ENCODE data around the gene APOBEC3G.

Gene APOBEC3G

DNA sequence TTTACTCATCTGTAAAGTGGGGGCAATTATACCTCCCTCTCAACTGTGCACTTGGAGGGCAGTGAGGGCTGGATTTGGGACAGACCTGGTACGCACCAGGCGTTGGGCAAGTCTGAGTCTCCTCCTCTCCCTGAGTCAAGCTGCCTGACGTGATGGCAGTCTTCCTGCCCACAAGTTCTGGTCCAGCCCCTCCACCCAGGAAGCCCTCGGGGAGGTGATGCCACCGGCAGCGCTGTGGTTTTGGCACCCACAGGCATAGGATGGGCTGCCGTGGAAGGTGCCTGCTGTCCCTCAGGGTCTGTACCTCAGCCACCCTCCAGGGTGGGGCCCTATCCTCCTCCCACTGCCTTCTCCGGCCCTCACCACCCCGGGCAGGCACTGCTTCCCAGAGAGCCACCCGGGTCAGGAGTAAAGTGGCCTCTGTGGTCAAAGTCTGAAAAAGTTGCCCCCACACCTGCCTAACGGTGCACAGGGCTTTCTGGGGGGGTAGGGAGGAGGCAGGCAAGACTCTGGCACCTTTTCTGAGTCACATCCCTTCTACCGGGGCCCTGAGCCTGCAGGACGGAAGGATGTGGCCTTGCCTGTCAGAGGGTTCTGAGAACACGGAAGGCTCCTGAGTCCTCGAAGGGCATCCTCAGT lies 13.5 kb downstream of the APOBEC3G start:
- in situ Hi-C loops (cut with MboI; ENCODE audit: low sequenced_read_pairs): no loop called here

DNA sequence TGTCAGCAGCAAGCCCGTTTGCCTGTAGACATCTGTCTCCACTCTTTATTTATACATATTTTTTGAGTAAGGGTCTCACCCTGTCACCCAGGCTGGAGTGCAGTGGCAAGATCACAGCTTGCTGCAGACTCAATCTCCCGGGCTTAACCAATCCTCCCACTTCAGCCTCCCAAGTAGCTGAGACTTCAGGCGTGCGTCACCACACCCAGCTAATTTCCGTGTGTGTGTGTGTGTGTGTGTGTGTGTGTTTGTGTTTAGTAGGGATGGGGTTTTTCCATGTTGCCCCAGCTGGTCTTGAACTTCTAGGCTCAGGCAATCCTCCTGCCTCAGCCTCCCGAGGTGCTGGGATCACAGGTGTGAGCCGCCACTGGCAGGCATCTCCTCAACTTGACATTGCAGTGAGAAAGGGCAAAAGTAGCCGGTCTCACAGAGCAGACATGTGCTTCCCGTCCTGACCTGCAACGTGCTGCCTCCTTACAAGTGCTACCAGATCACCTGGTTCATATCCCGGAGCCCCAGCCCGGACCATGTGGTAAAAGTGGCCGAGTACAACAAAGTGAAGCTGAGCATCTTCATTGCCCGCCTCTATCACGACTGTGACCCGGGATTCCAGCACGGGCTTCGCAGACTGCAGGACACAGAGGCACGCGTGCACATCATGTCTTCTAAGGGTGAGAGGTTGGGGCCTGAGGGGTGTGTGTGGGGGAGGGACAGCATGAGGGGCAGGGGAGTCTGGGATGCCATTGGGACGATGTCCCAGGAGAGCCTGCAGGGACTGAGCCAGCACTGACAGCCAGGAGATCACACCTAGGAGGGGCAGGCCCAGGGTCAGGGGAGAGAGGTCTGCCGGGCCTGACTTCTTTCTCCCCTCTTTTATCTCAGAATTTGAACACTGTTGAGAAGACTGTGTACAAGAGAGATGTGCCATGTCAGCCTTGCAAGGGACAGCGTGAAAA lies 14.3 kb downstream of the APOBEC3G start:
- in situ Hi-C loops (cut with MboI; ENCODE audit: low sequenced_read_pairs): no loop called here

DNA sequence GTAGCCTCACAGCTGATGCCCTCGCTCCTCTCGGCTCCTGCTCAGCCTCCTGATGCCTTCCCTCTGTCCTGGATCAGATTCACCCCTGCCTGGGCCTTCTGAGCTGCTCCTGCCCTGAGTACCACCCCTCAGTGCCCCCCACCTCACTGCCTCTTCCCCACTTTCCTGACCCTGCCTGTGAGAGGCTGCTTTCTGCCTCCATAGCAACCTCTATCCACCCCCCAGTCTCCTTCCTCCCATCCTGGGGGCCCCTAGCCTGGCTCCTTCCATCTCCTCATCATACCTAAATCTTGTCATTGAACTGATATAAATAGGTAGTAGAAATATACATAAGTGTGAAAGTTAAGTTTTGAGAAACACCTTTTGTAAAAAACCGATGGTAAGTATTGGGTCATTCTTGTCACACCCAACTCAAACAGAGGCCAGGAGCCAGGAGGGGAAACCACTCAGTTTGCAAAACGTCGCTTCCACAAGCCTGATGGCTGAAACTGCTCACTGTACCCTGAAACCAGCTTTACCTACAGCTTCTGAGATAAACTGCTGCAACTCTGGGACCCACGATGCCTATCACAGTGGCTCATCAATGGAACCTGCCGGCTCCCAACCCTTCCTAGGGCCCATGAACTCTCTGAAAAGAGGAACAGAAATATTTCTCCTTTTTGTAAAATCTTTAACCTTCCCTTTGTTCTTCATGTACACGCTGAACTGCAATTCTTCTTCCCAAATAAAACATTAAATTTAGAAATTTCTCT lies 15.2 kb downstream of the APOBEC3G start:
- in situ Hi-C loops (cut with MboI; ENCODE audit: low sequenced_read_pairs): no loop called here

DNA sequence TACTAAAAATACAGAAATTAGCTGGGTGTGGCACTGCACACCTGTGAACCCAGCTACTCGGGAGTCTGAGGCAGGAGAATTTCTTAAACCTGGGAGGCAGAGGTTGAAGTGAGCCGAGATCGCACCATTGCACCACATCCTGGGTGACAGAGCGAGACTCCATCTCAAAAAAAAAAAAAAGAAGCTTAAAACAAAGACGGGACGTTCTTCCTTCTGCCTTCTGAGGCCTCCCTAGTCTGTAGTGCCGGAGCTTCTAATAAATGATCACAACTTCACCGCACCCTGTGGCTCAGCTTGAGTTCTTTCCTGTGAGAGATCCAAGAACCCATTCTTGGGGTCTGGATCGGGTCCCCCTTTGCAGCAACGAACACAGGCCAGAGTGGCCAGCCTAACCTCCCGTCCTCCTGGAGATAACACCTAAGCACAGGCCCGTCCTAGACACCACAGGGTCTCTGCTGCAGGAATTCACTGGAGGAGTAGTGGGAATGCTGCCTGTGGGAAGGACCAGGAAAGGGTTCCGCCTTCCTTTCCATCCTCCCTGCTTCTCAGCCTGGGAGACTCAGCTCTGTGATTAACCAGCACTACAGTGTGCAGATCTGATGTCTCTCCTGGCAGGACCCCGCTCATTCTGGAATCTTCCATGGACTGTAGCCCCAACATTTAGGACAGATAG lies 17.8 kb downstream of the APOBEC3G start:
- in situ Hi-C loops (cut with MboI; ENCODE audit: low sequenced_read_pairs): no loop called here

DNA sequence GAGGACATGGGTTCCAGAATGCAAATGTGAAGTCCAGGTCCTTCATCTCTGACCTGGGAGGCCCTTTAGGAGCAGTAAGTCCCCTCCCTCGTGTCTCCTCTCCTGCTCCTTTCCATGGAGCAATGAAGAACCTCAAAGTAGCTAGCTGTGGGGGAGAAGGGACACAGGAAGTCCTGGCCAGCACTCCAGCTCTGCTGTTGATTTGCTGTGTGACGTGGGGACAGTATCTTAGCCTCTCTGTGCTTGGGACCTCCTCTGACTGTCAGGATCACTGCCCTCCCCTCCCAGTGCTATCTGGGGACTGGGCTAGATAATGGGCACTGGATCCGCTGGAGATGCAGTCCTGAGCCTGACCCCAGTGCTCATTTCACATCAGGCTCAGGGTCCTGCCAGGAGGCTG lies 18.9 kb downstream of the APOBEC3G start:
- in situ Hi-C loops (cut with MboI; ENCODE audit: low sequenced_read_pairs): no loop called here

DNA sequence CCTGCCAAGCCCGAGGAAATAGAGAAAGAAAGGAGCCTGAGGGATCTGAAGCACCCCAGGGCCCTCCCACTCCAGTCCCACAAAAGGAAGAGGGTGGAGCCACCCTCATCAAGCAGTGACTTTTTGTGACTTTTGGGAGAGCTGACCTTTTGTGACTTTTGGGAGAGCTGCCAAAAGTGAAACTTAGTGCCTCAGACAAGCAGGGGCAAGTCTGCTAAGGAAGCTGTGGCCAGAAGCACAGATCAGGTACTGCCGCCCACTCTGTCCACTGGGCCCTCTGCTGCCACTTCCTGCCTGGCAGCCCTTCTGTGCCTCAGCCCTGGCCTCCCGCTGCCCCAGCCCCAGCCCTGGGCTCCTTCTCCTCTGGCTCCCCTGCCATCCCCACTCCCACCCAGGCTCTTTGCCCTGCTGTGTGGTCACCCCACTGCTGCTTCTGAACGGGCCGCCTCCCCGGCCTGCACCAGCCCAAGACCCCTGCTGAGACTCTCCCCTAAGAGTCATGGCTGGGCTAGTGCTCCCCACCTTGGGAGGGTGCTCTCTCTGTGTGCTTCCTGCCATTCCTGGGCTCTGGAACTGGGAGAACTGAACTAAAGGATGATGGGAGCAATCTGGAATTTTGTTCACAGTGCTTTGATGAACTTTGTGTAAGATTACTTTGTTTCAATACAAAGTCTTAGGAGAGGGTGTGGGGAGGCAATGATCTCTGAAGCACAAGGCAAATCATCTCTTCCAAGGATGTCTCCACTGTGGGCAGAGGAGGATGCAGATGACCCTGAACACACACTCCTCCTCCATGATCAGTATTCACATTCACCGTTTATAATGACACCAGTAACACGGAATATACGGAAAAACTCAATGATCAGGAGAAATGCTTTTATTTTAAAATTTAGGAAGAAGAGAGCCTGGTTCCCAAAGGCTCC lies 20.3 kb downstream of the APOBEC3G start, which contains the start of gene APOBEC3H:
Gene APOBEC3H, plus strand, starts transcription at position 147 of the 923 bp plus-strand sequence. CDS start 3,035 bp downstream, outside the sequence.
- in situ Hi-C loops (cut with MboI; ENCODE audit: low sequenced_read_pairs): no loop called here

DNA sequence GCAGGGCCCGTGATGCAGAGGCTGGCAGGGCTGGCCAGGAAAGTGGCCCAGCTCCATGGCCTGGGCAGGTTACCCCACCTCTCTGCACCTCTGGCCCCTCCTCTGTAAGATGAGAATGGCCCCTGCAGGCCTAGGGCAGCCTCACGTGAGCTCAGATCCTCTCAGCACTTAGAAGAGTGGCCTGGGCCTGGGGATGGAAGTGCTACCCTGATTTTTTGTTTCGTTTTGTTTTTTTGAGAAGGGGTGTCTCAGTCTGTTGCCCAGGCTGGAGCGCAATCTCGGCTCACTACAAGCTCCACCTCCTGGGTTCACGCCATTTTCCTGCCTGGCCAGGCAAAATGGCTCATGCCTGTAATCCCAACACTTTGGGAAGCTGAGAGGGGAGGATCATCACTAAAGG lies 21.0 kb downstream of the APOBEC3G start:
- in situ Hi-C loops (cut with MboI; ENCODE audit: low sequenced_read_pairs): no loop called here

DNA sequence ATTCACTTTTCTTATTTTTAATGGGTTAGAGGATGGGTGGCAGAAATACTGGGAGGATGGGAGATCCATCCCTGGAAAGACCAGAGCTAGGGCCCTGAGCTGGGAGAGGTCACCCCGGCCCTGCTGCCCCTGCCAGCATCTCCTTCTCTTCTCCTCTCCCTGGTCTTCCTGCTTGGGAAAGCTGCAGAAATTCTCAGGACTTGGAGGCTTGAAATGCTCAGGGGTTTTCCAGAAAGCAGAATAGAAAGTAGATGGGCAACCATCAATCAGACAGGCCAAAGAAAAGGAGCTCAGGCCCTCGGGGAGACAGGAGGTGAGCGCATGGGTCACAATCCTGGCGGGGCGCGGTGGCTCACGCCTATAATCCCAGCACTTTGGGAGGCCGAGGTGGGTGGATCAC lies 21.5 kb downstream of the APOBEC3G start:
- in situ Hi-C loops (cut with MboI; ENCODE audit: low sequenced_read_pairs): no loop called here

DNA sequence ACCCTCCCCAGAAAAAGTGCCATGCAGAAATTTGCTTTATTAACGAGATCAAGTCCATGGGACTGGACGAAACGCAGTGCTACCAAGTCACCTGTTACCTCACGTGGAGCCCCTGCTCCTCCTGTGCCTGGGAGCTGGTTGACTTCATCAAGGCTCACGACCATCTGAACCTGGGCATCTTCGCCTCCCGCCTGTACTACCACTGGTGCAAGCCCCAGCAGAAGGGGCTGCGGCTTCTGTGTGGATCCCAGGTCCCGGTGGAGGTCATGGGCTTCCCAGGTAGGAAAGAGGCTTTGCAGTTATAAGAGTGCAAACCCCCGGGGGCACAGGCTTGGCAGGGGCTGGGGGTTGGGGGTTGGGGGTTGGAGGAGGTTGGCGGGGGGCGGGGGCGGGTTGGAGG lies 24.2 kb downstream of the APOBEC3G start:
- in situ Hi-C loops (cut with MboI; ENCODE audit: low sequenced_read_pairs): no loop called here

DNA sequence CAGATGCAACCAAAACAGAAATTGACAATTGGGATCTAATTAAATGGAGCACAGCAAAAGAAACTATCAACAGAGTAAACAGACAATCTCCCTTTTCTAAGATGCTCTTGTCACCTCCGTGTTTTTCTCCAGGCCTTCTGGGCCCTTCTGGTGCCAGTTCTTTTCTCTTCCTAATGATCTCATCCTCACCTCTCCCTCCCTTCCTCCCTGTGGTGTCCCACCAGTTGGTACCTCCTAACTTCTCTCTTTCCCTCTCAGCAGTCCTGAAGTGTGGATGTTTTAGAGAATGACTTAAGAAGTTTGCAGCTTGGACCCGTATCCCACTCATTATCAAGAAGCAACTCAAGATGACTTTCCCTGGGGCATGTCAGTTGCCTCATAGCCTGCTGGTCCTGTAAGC lies 26.4 kb downstream of the APOBEC3G start:
- in situ Hi-C loops (cut with MboI; ENCODE audit: low sequenced_read_pairs): no loop called here

DNA sequence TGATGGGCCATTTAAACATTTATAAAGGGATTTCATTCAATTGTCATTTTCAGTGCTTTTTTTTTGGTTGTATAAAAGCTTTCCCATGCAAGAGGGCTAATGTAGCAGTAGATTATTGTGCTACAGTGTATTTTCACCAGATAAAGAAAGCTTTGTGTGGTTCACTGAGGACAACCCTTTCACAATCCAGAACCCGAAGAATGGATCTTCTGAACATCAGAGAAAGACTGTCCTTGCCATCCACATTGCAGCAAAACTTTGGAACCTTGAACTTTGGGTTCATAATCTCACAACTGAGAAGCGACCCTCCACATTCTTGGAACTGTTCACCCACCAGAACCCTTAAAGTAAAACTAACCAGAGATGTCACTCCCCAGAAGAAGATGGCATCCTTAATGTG lies 29.3 kb downstream of the APOBEC3G start:
- in situ Hi-C loops (cut with MboI; ENCODE audit: low sequenced_read_pairs): no loop called here

DNA sequence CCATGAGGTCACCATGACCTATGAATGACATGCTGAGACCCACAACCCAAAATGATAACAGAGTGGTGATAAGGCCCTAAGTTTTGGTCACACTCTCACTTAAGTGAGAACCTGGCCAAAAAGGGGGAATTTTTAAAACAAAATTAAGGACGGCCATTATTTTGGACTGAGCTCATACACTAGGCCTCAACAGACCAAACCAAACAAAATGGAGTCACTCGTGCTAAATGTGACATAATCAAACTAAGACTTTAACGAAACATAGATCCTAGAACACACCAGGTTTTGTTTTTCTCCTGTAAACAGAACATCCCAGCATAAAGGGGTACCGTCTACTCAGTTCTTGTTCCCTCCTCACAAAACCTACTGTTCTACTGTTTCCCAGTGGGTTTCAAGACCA lies 31.4 kb downstream of the APOBEC3G start:
- in situ Hi-C loops (cut with MboI; ENCODE audit: low sequenced_read_pairs): no loop called here

DNA sequence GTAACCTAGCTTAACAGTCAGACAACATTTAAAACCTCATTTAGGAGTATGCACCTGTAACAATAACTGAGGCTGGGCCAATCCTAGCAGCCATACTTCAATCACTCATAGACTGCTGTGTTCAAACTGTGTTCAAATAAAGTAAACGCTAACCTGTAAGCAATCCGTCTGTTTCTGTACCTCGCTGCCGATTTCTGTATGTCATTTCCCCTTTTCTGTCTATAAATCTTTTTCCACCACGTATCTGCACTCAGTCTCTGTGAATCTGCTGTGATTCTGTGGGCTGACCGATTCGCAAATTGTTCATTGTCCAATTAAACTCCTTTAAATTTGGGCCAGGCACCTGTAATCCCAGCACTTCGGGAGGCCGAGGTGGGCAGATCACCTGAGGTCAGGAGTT lies 32.3 kb downstream of the APOBEC3G start:
- in situ Hi-C loops (cut with MboI; ENCODE audit: low sequenced_read_pairs): no loop called here

DNA sequence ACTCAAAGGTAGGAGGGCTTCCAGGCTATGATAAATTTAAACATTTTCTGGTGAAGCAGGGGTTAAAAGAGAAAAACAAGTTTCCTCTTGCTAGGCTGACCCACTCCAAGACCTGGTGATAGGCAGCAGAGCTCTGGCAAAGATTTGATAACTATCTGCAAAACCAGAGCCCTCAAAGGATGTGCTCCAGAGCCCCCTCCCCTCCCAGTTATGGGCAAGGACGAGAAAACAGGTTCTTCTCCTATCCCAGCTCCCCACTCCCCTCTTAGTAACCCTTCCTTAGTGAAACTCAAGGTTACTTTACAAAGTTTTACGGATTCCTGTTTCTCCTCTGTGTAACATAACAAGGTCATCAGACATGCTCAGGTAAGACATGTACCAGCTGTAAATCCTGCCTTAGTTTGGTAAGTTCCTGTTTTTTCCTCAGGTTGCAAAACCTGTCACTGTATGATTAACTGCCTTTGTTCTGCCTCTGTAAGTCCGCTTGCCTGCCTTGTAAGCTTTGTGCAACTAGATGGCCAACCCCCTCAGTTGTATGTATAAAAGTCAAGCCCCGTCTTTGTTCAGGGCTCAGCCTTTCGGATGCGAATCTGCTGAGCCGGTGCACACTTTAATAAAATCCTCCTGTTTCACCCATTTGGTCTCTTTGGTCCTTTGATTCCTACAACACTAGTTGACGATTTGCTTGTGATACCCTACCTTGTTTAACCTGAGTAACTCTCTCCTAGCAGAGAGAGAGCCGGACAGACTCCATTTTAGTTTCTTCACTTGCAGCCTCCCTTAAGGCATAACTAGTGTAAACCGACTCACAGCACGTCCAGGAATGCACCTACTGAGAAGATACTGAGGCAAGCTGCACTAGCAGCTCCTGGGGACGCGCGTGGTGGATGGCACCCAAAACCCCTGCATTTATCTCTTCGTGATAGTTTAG lies 33.8 kb downstream of the APOBEC3G start:
- in situ Hi-C loops (cut with MboI; ENCODE audit: low sequenced_read_pairs): no loop called here

DNA sequence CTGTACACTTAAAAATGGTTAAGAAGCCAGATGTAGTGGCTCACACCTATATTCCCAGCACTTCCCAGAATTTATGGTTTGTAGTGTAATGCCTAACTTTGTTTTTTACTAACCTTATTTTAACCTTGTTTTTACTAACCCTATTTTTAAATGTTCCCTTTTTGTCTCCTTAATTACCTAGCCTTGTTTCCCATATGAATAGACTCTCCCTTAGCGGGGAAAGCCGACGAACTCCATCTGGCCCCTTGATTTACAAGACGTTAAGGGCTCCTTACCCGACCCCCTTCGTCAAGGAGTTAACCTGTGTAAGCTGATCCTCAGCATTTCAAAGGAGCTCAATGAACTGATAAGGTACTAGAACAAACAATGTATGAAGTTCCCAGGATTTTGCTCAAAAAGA lies 37.0 kb downstream of the APOBEC3G start:
- in situ Hi-C loops (cut with MboI; ENCODE audit: low sequenced_read_pairs): no loop called here

DNA sequence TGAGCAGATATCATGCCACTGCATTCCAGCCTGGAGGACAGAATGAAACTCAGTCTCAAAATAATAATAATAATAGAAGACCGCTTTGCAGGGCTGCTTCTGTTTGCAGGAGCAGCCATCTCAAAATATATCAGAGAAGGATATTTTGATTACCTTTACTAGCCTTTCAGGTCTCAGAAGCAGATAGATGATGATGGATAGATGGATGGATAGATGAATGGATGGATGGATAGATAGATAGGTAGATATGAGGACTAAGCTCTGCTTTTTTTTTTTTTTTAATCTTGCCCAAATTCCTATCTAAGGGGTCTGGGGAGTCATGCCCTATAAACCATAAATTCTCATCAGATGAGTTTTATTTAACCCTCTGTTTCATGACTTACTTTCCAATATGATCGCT lies 38.5 kb downstream of the APOBEC3G start:
- in situ Hi-C loops (cut with MboI; ENCODE audit: low sequenced_read_pairs): no loop called here

DNA sequence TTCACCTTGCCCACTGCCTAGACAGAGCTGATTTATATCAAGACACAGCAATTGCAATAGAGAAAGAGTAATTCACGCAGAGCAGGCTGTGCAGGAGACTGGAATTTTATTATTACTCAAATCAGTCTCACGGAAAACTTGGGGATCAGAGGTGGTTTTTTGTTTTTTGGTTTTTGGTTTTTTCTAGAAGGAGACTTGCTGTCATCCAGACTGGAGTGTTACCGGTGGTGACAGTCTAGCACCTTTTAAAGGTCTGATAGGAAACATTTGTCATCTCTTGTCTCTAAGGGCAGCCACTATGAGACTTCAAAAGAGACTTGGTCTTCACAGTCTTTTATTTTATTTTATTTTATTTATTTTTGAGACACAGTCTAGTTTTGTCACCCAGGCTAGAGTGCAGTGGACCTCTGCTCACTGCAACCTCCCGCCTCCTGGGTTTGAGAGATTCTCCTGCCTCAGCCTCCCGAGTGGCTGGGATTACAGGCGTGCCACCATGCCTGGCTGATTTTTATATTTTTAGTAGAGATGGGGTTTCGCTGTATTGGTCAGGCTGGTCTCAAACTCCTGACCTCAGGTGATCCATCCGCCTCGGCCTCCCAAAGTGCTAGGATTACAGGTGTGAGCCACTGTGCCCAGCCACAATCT lies 39.0 kb downstream of the APOBEC3G start:
- in situ Hi-C loops (cut with MboI; ENCODE audit: low sequenced_read_pairs): no loop called here

DNA sequence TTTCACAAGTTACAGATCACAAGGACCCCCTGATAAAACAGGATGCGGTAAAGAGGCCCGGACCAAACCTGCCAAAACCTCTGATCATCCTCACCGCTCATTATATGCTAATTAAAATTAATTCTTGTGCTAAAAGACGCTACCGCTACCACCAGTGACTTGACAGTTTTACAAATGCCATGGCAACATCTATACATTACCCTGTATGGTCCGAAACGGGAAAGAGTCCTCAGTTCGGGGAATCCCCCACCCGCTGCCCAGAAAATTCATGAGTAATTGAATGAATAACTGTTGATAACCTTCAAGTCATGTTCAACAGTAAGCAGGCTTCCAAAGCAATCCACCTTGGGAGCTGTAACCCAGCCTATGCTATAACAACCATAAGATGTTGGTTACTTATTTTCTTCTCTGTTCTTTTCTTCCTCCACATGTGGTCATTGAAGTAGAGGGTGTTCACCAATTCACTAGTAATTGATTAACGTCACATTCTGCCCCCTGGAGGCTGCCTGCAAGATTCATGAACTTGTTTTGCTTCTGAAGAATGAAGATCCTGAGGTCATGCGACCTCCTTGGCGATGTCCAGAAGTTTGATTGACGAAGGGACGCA lies 40.6 kb downstream of the APOBEC3G start:
- in situ Hi-C loops (cut with MboI; ENCODE audit: low sequenced_read_pairs): no loop called here
